Endothelial cell of umbilical vein (primary cell): Measurements from ENCODE around the gene MLPH.

Source experiments
- EZH2 ChIP-seq: IDR thresholded peaks from 2 replicates; pipeline ENCODE4 v1.6.1; 2012; ENCODE audit warnings: borderline replicate concordance, low read depth, mild to moderate bottlenecking, moderate library complexity, low read length, inconsistent platforms; ENCODE audit not compliant: severe bottlenecking
- FOS ChIP-seq: IDR thresholded peaks from 2 replicates; pipeline ENCODE4 v1.6.1; 2011; ENCODE audit warnings: mild to moderate bottlenecking, low read length, moderate library complexity, borderline replicate concordance; ENCODE audit not compliant: insufficient read depth
- JUN ChIP-seq: IDR thresholded peaks from 2 replicates; pipeline ENCODE4 v1.6.1; 2011; ENCODE audit warnings: borderline replicate concordance, low read depth; ENCODE audit not compliant: insufficient read length, insufficient read depth
- POLR2A ChIP-seq: IDR thresholded peaks from 2 replicates; pipeline ENCODE4 v1.6.1; 2012; ENCODE audit warnings: low read depth, mild to moderate bottlenecking, control low read depth, low read length
- POLR2AphosphoS5 ChIP-seq: IDR thresholded peaks from 2 replicates; pipeline ENCODE4 v1.6.1; 2012; ENCODE audit warnings: low read depth, mild to moderate bottlenecking, control low read depth, low read length, moderate library complexity; ENCODE audit not compliant: insufficient read depth
- TF ChIP-seq, protein P1 (sequence below), 2 donors: IDR thresholded peaks; 1 replicate in 1 of 2; 2 replicates in 1 of 2; pipeline ENCODE4 v1.5.1; 2011; ENCODE audit warnings: low read length in 2 of 2, mild to moderate bottlenecking in 2 of 2, moderate library complexity in 2 of 2, control low read depth in 1 of 2, inconsistent platforms in 1 of 2, low read depth in 1 of 2; ENCODE audit not compliant: insufficient read depth in 1 of 2; ENCODE audit errors: extremely low read depth in 1 of 2
- TF ChIP-seq, protein P2 (sequence below): IDR thresholded peaks from 2 replicates; pipeline ENCODE4 v1.6.1; 2011; ENCODE audit not compliant: insufficient read depth, insufficient read length

DNA sequence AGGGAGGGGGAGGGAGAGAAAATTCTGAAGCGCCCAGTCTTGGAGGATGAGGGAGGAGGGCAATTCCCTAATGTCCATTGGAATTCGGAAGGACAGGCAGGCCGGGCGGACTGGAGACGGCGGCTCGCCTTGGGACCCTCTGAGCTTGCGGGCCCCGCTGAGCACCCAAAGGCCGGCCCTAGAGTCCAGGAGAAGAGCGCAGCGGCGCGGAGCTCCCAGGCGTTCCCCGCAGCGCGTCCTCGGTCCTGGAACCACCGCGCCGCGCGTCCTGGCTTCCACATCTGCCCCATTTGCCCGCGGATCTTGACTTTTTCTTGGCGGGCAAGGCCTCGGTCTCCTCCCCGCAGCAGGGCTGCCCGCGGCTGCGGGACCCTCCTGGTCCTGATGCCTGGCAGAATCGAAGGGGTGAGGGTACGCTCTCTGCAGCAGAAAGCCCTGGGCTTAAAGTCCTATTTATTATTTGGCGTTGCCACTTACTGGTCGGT is 675 bp upstream of the MLPH start:
- TF ChIP-seq, protein P1, sequence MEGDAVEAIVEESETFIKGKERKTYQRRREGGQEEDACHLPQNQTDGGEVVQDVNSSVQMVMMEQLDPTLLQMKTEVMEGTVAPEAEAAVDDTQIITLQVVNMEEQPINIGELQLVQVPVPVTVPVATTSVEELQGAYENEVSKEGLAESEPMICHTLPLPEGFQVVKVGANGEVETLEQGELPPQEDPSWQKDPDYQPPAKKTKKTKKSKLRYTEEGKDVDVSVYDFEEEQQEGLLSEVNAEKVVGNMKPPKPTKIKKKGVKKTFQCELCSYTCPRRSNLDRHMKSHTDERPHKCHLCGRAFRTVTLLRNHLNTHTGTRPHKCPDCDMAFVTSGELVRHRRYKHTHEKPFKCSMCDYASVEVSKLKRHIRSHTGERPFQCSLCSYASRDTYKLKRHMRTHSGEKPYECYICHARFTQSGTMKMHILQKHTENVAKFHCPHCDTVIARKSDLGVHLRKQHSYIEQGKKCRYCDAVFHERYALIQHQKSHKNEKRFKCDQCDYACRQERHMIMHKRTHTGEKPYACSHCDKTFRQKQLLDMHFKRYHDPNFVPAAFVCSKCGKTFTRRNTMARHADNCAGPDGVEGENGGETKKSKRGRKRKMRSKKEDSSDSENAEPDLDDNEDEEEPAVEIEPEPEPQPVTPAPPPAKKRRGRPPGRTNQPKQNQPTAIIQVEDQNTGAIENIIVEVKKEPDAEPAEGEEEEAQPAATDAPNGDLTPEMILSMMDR (IDR thresholded peaks at IDR 0.05; ENCODE audit: extremely low read depth in 1 of 2, insufficient read depth in 1 of 2, low read depth in 1 of 2, low read length in 2 of 2) = no peak
- TF ChIP-seq POLR2AphosphoS5 (no peak), EZH2 (peak; percentile 82), POLR2A (no peak), JUN (no peak), FOS (no peak)
- TF ChIP-seq, protein P2, sequence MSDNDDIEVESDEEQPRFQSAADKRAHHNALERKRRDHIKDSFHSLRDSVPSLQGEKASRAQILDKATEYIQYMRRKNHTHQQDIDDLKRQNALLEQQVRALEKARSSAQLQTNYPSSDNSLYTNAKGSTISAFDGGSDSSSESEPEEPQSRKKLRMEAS = no peak
